Measurements from ENCODE around the gene SENP5.

Gene SENP5

GRCh38 chr3:196970547-196971093 is 102.9 kb downstream of the SENP5 start:
- TF ChIP-seq CTCF (IDR thresholded peaks at IDR 0.05; ENCODE audit: borderline replicate concordance, insufficient read depth, low read depth, low read length), result no peak
- H3K4me3 ChIP-seq (ENCODE audit: low read depth, low read length), result no peak overlapping the region

- TF ChIP-seq CTCF (IDR thresholded peaks at IDR 0.05; ENCODE audit: borderline replicate concordance, insufficient read depth, low read depth, low read length), result no peak
- no peak overlapping the region for H3K4me3 ChIP-seq (ENCODE audit: low read depth, low read length)
Observed at GRCh38 chr3:196971094-196971698, 103.5 kb downstream of the SENP5 start.

- TF ChIP-seq CTCF (IDR thresholded peaks at IDR 0.05; ENCODE audit: borderline replicate concordance, insufficient read depth, low read depth, low read length), result no peak
- H3K4me3 ChIP-seq (ENCODE audit: low read depth, low read length), result no peak overlapping the region
Observed at GRCh38 chr3:196974661-196975060, 106.9 kb downstream of the SENP5 start.

GRCh38 chr3:196975349-196975748 is 107.6 kb downstream of the SENP5 start:
- no peak overlapping the region for H3K4me3 ChIP-seq (ENCODE audit: low read depth, low read length)
- TF ChIP-seq CTCF (IDR thresholded peaks at IDR 0.05; ENCODE audit: borderline replicate concordance, insufficient read depth, low read depth, low read length), result no peak

- no peak for TF ChIP-seq CTCF (IDR thresholded peaks at IDR 0.05; ENCODE audit: borderline replicate concordance, insufficient read depth, low read depth, low read length)
- no peak overlapping the region for H3K4me3 ChIP-seq (ENCODE audit: low read depth, low read length)
Observed at GRCh38 chr3:196976941-196977340, 109.2 kb downstream of the SENP5 start.

GRCh38 chr3:196979545-196979944 is 111.8 kb downstream of the SENP5 start:
- TF ChIP-seq CTCF (IDR thresholded peaks at IDR 0.05; ENCODE audit: borderline replicate concordance, insufficient read depth, low read depth, low read length), result no peak

GRCh38 chr3:196981657-196982056 is 113.9 kb downstream of the SENP5 start:
- no peak for TF ChIP-seq CTCF (IDR thresholded peaks at IDR 0.05; ENCODE audit: borderline replicate concordance, insufficient read depth, low read depth, low read length)

More at GRCh38 chr3:196979545-196979944, 111.8 kb downstream of the SENP5 start:
- H3K4me3 ChIP-seq (ENCODE audit: low read depth, low read length), result no peak overlapping the region

More at GRCh38 chr3:196981657-196982056, 113.9 kb downstream of the SENP5 start:
- H3K4me3 ChIP-seq (ENCODE audit: low read depth, low read length), result no peak overlapping the region
